ENCODE results near the gene ZNF682.
"Not testable (repeated sequence)": the region's sequence is repeated elsewhere in the genome, so short reads cannot be mapped to it uniquely, and the experiment has no call there.

Gene ZNF682

GRCh38 chr19:20058738-20059137 is 19.4 kb upstream of the ZNF682 start:
- H3K27me3 ChIP-seq (ENCODE audit: insufficient read depth, low read length); H3K36me3 ChIP-seq (ENCODE audit: insufficient read depth, low read length); H2AFZ ChIP-seq (ENCODE audit: low read depth, low read length); H3K4me1 ChIP-seq (ENCODE audit: insufficient read depth, low read length); H3K9me3 ChIP-seq (ENCODE audit: low read length); H3K4me3 ChIP-seq (ENCODE audit: low read length): not testable (repeated sequence)

- H3K36me3 ChIP-seq (ENCODE audit: insufficient read depth, low read length): no peaks in the 10 kb centered on the region
- no peaks in the 10 kb centered on the region for H3K9me3 ChIP-seq (ENCODE audit: low read length)
- peak overlapping the region; percentile 84 for H2AFZ ChIP-seq (ENCODE audit: low read depth, low read length)
- H3K27me3 ChIP-seq (ENCODE audit: insufficient read depth, low read length): no peaks in the 10 kb centered on the region
- peak overlapping the region; percentile 68 for H3K4me3 ChIP-seq (ENCODE audit: low read length)
- H3K4me1 ChIP-seq (ENCODE audit: insufficient read depth, low read length): peaks cover 6% of the 10 kb centered on the region
Observed at GRCh38 chr19:20051841-20052768, 12.8 kb upstream of the ZNF682 start.

GRCh38 chr19:20045742-20046141 is 6.4 kb upstream of the ZNF682 start:
- H3K9me3 ChIP-seq (ENCODE audit: low read length); H3K36me3 ChIP-seq (ENCODE audit: insufficient read depth, low read length); H2AFZ ChIP-seq (ENCODE audit: low read depth, low read length); H3K4me1 ChIP-seq (ENCODE audit: insufficient read depth, low read length); H3K27me3 ChIP-seq (ENCODE audit: insufficient read depth, low read length); H3K4me3 ChIP-seq (ENCODE audit: low read length): not testable (repeated sequence)

- no peaks in the 10 kb centered on the region for H3K36me3 ChIP-seq (ENCODE audit: insufficient read depth, low read length)
- H3K27me3 ChIP-seq (ENCODE audit: insufficient read depth, low read length): peaks cover 3% of the 10 kb centered on the region
- no peaks in the 10 kb centered on the region for H3K4me1 ChIP-seq (ENCODE audit: insufficient read depth, low read length)
- peaks cover 2% of the 10 kb centered on the region for H3K9me3 ChIP-seq (ENCODE audit: low read length)
- H2AFZ ChIP-seq (ENCODE audit: low read depth, low read length): no peak overlapping the region
- H3K4me3 ChIP-seq (ENCODE audit: low read length): no peak overlapping the region
Observed at GRCh38 chr19:20044663-20045062, 5.4 kb upstream of the ZNF682 start.

GRCh38 chr19:20038358-20039202 is 725 bp downstream of the ZNF682 start:
- peaks cover 21% of the 10 kb centered on the region for H3K36me3 ChIP-seq (ENCODE audit: insufficient read depth, low read length)
- H3K4me3 ChIP-seq (ENCODE audit: low read length): peak overlapping the region; percentile 69
- peak overlapping the region; percentile 43 for H2AFZ ChIP-seq (ENCODE audit: low read depth, low read length)
- no peaks in the 10 kb centered on the region for H3K27me3 ChIP-seq (ENCODE audit: insufficient read depth, low read length)
- peaks cover 14% of the 10 kb centered on the region for H3K4me1 ChIP-seq (ENCODE audit: insufficient read depth, low read length)
- H3K9me3 ChIP-seq (ENCODE audit: low read length): peaks cover 15% of the 10 kb centered on the region

DNA sequence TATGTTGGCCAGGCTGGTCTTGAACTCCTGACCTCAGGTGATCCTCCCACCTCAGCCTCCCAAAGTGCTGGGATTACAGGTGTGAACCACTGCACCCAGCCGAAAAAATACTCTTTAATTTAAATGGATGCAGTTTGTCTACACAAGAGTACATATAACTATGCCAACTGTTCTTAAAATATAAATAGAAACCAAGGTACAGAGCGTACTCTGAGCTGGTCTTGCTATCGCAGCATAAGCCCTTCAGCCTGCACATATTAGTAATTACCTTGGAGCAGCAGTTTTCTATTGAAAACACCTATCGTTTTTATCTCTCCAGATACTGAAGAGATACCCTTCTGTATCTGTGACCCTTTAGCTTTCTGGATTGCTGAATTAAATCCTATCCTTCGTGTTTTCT is 3.4 kb downstream of the ZNF682 start:
- H2AFZ ChIP-seq (ENCODE audit: low read depth, low read length): no peak overlapping the region
- H3K36me3 ChIP-seq (ENCODE audit: insufficient read depth, low read length): peaks cover 42% of the 10 kb centered on the region
- no peaks in the 10 kb centered on the region for H3K27me3 ChIP-seq (ENCODE audit: insufficient read depth, low read length)
- H3K4me1 ChIP-seq (ENCODE audit: insufficient read depth, low read length): peaks cover 14% of the 10 kb centered on the region
- peaks cover 31% of the 10 kb centered on the region for H3K9me3 ChIP-seq (ENCODE audit: low read length)
- H3K4me3 ChIP-seq (ENCODE audit: low read length): no peak overlapping the region

- Histone ChIP-seq H3K4me1 (ENCODE audit: insufficient read depth, low read length) (no peaks in the 10 kb centered on the region), H2AFZ (ENCODE audit: low read depth, low read length) (no peak overlapping the region), H3K27me3 (ENCODE audit: insufficient read depth, low read length) (no peaks in the 10 kb centered on the region), H3K36me3 (ENCODE audit: insufficient read depth, low read length) (peaks cover 75% of the 10 kb centered on the region), H3K9me3 (ENCODE audit: low read length) (peaks cover 41% of the 10 kb centered on the region), H3K4me3 (ENCODE audit: low read length) (no peak overlapping the region)
Observed at GRCh38 chr19:20028611-20029010, 10.7 kb downstream of the ZNF682 start.

GRCh38 chr19:20005741-20006140 is 33.6 kb downstream of the ZNF682 start:
- no peaks in the 10 kb centered on the region for H3K4me1 ChIP-seq (ENCODE audit: insufficient read depth, low read length)
- peaks cover 59% of the 10 kb centered on the region for H3K36me3 ChIP-seq (ENCODE audit: insufficient read depth, low read length)

GRCh38 chr19:19997656-19998268 is 41.5 kb downstream of the ZNF682 start:
- Histone ChIP-seq H3K27me3 (ENCODE audit: insufficient read depth, low read length) (no peaks in the 10 kb centered on the region), H3K36me3 (ENCODE audit: insufficient read depth, low read length) (peaks cover 6% of the 10 kb centered on the region), H2AFZ (ENCODE audit: low read depth, low read length) (no peak overlapping the region), H3K4me3 (ENCODE audit: low read length) (no peak overlapping the region), H3K9me3 (ENCODE audit: low read length) (peaks cover 13% of the 10 kb centered on the region), H3K4me1 (ENCODE audit: insufficient read depth, low read length) (no peaks in the 10 kb centered on the region)

More at GRCh38 chr19:20005741-20006140, 33.6 kb downstream of the ZNF682 start:
- Histone ChIP-seq H3K4me3 (ENCODE audit: low read length) (no peak overlapping the region), H3K9me3 (ENCODE audit: low read length) (peaks cover 69% of the 10 kb centered on the region), H3K27me3 (ENCODE audit: insufficient read depth, low read length) (no peaks in the 10 kb centered on the region), H2AFZ (ENCODE audit: low read depth, low read length) (no peak overlapping the region)

DNA sequence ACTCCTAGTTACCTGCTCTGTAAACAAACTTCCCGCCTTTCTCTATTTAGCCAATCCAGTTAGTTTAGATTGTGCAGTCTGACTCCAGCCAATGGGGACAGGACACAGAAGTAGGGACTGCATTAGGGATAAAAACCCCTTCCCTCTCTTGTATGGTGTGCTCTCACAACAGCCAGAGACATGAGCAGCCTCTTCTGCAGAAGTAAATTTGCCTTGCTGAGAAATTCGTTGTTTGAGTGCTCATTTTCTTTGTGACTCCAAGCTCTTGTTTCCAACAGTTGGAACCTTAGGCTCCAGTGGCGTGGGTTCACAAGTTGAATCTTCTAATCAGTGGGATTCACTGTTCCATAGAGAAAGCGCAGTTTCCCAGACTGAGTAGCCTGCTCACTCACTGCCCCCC is 72.4 kb downstream of the ZNF682 start:
- no peaks in the 10 kb centered on the region for H3K4me1 ChIP-seq (ENCODE audit: insufficient read depth, low read length)
- no peak overlapping the region for H3K4me3 ChIP-seq (ENCODE audit: low read length)
- H3K9me3 ChIP-seq (ENCODE audit: low read length): peaks cover 11% of the 10 kb centered on the region
- H2AFZ ChIP-seq (ENCODE audit: low read depth, low read length): no peak overlapping the region
- no peaks in the 10 kb centered on the region for H3K27me3 ChIP-seq (ENCODE audit: insufficient read depth, low read length)
- H3K36me3 ChIP-seq (ENCODE audit: insufficient read depth, low read length): no peaks in the 10 kb centered on the region

- not testable (repeated sequence) for H3K36me3 ChIP-seq (ENCODE audit: insufficient read depth, low read length); H3K27me3 ChIP-seq (ENCODE audit: insufficient read depth, low read length); H2AFZ ChIP-seq (ENCODE audit: low read depth, low read length); H3K4me3 ChIP-seq (ENCODE audit: low read length); H3K4me1 ChIP-seq (ENCODE audit: insufficient read depth, low read length)
- peaks cover 11% of the 10 kb centered on the region for H3K9me3 ChIP-seq (ENCODE audit: low read length)
Observed at GRCh38 chr19:19966126-19966525, 73.2 kb downstream of the ZNF682 start.

- Histone ChIP-seq H3K36me3 (ENCODE audit: insufficient read depth, low read length) (no peaks in the 10 kb centered on the region), H3K4me3 (ENCODE audit: low read length) (no peak overlapping the region), H3K27me3 (ENCODE audit: insufficient read depth, low read length) (no peaks in the 10 kb centered on the region), H2AFZ (ENCODE audit: low read depth, low read length) (no peak overlapping the region), H3K4me1 (ENCODE audit: insufficient read depth, low read length) (no peaks in the 10 kb centered on the region), H3K9me3 (ENCODE audit: low read length) (peaks cover 11% of the 10 kb centered on the region)
Observed at GRCh38 chr19:19964416-19964815, 74.9 kb downstream of the ZNF682 start.

Data from neuron (in vitro differentiated cells).